DMS153 treated with DMSO at 0.1 percent for 48 hours (cell line): Measurements from ENCODE around the gene CTU1.

Experiments
- DNase-seq: peaks from one replicate; lab custom pipeline; 2025; ENCODE audit not compliant: unreplicated experiment; lab: John Stamatoyannopoulos, UW

CTU1 gene

GRCh38 chr19:51084505-51084904 lies 23.7 kb downstream of the CTU1 start:
- no peak for DNase-seq

DNA sequence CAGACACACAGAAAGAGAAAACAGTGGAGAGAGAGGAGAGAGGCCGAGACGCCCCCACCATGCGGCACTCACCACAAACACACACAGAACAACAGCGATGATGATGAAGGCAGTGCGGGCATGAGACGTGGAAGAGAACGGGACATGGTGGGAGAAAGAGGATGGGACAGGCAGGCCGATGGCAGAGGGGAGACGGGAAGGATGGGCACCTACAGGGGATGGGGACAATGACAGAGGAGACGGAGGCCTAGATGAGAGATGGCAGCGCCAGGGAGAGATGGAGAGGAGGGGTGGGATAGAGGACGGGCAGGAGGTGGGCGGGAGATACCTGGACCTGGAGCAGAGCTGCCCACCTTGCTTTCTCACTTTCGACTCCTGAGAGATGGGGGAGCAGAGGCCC lies 24.4 kb downstream of the CTU1 start:
- DNase-seq: no peak

GRCh38 chr19:51083181-51083580 lies 25.0 kb downstream of the CTU1 start:
- DNase-seq: no peak

DNA sequence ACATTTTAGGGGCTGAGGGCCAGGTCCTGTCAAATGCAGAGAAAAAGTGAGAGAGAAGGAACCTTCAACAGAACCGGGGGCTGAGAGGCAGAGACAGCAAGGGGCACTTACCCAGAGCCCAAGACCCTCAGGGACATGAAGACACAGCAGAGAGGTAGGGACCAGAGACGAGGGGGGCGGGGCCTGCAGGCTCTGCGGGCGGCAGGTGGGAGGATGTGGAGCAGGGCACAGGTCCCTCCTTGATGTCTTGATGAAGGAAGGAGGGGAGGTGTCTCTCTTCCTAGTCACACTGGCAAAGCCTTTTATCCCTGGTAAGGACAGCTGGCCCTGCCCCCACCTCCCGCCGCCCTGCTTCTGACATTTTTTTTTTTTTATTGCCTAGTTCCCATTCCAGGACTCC lies 25.6 kb downstream of the CTU1 start, which contains the start of gene KLK14:
Gene KLK14 (minus strand): TSS at position 277 of the 400 bp plus-strand sequence. CDS start 273 bp downstream, at position 4.
- DNase-seq: no peak

DNA sequence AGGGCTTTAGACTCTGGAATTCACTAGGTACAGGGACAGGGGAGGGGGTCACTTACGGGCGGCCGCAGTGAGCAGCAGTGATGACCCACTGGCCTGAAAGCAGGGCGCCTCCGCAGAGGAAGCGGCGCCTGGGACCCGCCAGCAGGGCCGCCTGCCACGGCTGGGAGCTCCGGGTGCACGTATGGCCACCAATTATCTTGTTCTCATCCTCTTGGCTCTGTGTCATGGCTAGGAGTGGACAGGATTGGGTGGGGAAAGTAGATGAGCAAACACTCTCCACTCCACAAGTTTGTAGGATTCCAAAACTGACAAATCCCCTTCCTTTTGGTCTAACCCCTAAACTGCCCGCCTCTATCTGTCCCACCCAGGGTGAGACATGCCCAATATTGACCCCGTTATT lies 26.7 kb downstream of the CTU1 start:
- DNase-seq: no peak

DNA sequence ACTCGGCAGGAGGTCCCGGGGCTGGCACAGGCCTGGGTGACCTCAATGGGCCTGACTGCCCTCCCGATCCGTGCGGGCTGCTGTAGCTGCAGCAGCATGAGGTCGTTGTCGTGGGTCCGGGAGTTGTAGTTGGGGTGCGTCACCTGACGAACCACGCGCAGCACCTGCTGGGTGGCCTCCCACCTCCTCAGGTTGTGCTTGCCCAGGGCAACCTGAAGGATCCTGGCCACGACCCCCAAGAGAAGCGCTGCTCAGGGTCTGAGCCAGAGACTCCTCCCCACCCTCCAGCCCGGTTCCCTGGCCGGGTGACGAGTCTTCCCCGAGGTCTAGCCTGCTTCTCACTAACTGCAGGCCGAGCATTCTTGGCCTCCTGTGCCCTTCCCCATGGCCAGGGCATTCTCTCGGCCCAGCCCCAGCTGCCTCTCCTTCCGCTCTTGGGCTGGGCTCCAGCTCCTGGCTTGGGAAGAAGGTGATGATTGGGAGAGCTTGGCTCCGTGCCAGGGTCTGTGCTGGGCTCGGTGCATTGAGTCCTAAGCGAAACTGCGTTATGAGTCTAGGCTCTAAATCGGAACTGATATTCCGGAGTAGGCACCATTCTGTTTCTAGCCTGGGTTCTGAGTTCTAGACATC lies 28.6 kb downstream of the CTU1 start:
- no peak for DNase-seq

- DNase-seq: no peak
Observed at GRCh38 chr19:51078731-51079130, 29.5 kb downstream of the CTU1 start.

- no peak for DNase-seq
Observed at GRCh38 chr19:51078104-51078503, 30.1 kb downstream of the CTU1 start.

DNA sequence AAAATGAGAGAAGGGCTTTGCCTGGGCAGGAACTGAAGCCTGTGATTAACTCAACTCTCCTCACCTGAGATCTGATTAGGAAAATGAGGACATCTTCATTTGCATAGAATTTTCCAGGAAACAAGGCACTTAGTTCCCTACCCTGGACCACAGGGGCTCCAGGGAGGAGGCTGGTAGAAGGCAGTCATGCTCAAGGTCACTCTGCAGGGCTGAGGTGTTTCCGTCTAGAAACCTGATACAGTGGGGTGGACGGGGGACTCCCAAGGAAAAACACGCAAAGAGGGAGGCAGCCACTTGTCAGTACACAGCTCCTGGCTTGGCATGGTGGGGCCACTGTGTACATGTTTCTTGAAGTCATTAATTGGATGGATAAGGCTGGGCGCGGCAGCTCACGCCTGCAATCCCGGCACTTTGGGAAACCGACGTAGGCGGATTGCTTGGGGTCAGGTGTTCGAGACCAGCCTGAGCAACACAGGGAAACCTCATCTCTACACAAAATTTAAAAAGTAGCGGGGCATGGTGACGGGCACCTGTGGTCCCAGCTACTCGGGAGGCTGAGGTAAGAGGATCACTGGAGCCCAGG lies 31.5 kb downstream of the CTU1 start:
- DNase-seq: no peak

DNA sequence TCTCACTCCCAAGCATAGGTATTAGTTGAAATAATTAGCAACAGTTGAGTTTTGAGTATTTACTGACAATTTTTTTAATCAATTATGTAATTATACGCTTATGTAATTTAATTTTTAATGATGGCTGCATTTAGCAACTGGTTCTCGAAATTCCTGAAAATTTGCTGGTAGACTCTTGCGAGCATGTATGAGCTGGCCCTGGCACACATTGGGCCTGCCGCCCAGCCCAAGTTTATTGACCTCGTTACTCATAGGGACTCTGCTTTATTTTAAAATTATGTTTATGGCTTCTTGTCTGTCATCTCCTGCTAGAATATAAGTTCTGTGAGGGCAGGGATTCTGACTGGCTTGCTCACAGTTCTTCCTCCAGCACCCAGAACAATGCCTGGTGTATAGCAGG lies 32.2 kb downstream of the CTU1 start:
- DNase-seq: no peak

GRCh38 chr19:51071095-51071405 lies 37.2 kb downstream of the CTU1 start:
- DNase-seq: no peak

- DNase-seq: peak; percentile 90
Observed at GRCh38 chr19:51070334-51071094, 37.7 kb downstream of the CTU1 start.

DNA sequence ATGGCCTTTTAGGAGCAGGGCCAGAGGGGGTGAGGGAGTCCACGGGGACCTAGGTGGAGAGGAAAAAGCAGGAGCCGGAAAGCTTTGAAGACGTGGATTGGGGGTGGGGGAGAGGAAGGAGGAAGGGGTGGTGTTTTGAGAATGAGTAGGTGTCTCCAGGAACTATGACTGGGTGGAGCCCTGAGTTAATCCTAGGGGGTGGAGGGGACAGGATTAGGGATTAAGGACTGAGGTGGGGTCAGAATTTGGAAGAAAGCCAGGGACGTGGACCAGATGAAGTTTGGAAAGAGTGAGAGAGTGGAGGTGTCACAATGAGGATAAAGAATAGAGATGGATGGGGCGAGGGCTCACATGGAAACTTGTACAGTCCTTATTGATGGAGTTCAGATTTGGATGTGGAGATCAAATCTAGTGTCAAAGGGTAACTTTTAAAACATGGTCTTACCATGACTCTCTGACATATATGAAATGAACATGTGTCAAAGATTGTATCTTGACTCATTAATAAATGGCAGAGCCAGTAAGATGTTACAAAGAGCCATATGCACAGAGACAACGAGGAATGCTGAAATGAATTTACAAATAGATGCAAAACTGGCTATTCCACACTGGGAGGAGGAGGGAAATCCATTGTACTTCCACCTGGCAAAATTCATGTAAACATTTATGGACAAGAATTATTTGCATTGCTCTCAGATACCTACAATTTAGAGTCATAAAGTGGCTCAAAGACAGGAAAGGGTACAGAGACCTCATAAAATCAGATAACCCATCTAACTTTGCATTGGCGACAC lies 41.6 kb downstream of the CTU1 start:
- DNase-seq: no peak

DNA sequence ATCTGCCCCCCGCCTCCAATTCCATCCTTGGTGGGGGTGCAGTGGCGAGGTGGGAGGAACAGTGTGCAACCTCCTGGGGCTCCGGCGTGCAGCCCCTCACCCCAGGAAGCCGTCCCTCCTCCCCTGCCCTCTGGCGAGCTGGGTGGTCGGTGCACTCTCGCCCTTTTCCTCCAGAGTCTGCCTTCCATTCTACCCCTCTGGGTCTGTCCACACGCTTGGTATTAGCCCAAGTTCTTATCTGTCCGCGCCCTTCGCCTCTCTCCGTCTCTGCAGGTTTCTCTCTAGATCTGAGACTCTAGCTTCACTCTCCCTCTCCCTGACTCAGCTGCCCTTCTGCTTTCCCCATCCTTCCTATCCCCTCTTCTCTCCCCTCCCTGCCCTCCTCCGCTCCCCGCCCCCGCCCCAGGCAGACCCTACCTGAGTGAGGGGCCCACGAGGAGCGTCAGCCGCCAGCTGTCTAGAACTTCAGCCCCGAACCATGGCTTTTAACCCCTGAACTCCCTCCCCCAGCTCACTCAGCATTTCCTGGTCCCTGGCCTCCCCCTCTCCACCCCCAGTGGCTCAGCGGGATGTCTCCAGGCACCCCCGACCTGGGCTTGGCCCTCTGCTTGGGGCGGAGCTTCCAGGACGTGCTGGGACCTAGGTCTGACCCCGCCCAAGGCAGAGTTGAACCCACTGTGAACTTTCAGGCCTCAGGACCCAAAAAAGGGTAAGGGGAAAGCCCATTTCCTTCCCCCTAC lies 42.8 kb downstream of the CTU1 start:
- no peak for DNase-seq

- DNase-seq: no peak
Observed at GRCh38 chr19:51064534-51065220, 43.5 kb downstream of the CTU1 start, which contains the start of gene KLK13. Gene KLK13 (minus strand): TSS chr19:51065092. CDS start chr19:51065067, 25 bp downstream.

DNA sequence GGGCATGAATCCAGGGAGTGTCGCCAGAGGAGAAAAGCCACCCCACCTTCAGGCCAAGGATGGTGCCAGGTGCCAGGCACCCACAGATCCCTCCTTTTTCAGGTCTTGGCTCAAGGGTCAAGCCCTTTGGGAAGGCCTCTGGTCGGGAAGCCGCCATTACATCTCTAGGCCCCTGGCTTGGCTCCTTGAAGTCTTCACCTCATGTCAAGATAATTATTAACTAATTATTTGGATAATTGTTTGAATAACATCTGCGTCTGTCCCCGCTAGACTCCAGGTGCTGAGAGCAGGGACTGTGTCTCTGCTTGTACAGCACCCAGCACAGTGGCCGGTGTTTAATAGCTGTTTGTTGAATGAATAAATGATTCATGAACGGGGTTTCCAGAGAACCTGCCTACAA lies 44.5 kb downstream of the CTU1 start:
- no peak for DNase-seq

DNA sequence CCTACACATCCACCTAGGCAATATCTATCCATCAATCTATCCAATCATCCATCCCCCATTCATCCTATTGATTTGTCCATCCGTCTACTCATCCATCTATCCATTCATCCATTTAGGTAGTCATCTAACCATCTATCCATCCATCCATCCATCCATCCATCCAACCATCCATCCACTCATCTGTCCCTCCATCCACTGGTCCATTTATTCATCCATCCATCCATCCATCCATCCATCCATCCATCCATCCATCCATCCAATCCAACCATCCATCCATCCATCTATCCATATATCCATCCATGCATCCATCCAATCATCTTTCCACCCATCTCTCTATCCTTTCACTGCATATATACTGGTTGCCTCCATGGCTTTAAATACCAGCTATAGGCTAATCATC lies 47.2 kb downstream of the CTU1 start:
- DNase-seq: no peak

GRCh38 chr19:51060336-51060735 lies 47.9 kb downstream of the CTU1 start:
- no peak for DNase-seq

GRCh38 chr19:51059715-51060114 lies 48.5 kb downstream of the CTU1 start:
- no peak for DNase-seq

DNA sequence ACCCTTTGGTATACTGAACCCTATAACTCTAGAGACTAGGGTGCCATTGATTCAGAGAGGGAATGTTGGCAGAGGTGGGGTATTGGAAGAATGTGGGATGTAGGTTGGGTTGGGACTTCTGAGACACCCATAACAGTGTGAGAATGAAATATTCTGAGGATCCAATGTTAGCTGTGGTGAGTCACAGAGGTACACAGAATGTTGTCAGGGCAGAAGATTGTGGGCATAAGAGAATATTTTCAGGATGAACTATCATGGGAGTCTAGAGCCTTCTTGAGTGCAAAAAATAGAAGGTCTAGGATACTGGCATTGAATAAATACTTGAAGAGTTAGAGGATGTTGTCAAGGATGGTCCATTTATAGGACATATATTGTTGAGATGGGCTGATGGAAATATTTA lies 52.3 kb downstream of the CTU1 start:
- DNase-seq: no peak
